Activated CD8-positive, alpha-beta memory T cell treated with anti-CD3 and anti-CD28 coated beads for 1 hour (primary cell): Measurements from ENCODE around the gene AP2B1.
"Not testable (repeated sequence)": the region's sequence is repeated elsewhere in the genome, so short reads cannot be mapped to it uniquely, and the experiment has no call there.

ENCODE experiments used
- DNase-seq, 2 donors: peaks; one replicate each; pipeline ENCODE4 v3.0.0-alpha.2; 2020; ENCODE audit warnings: low read depth in 1 of 2; ENCODE audit errors: extremely low read depth in 1 of 2

AP2B1 gene

DNA sequence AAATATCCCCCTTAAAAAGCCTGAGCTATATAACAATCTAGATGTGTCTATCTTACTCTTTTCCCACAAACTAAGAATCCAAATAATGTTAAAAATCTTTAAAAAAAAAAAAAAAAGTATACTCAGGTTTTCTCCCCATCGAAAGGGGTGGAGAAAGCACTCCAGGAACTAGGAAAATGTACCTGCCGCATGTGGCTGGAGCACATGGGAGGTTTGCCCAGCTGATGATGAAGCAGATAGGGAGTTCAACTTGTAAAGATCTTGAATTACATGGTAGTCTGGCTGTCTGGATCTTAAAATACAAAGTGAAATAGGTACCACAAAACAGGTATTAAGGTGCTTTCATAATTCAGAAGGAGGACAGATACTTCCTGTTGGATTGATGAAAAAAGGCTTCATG lies 17.7 kb upstream of the AP2B1 start:
- no peak for DNase-seq

GRCh38 chr17:35575759-35576158 lies 11.4 kb upstream of the AP2B1 start:
- no peak for DNase-seq

DNA sequence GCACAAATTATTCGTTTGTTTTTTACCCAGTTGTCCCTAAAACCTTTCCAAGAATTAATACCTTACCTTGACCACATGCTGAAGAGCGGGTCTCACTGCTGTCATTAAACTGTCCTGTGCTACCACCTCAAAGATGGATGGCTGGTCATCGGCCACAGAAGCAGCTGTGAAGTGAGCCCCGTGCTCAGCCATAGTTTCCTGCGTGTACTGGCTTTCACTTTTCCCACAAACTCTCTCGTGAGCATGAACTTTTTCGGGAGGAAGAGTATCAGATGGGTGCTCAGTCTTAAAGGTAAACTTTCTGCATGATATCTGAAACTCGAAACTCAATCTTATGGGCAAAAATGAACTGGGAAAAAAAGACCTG lies 9.3 kb upstream of the AP2B1 start:
- no peak for DNase-seq

DNA sequence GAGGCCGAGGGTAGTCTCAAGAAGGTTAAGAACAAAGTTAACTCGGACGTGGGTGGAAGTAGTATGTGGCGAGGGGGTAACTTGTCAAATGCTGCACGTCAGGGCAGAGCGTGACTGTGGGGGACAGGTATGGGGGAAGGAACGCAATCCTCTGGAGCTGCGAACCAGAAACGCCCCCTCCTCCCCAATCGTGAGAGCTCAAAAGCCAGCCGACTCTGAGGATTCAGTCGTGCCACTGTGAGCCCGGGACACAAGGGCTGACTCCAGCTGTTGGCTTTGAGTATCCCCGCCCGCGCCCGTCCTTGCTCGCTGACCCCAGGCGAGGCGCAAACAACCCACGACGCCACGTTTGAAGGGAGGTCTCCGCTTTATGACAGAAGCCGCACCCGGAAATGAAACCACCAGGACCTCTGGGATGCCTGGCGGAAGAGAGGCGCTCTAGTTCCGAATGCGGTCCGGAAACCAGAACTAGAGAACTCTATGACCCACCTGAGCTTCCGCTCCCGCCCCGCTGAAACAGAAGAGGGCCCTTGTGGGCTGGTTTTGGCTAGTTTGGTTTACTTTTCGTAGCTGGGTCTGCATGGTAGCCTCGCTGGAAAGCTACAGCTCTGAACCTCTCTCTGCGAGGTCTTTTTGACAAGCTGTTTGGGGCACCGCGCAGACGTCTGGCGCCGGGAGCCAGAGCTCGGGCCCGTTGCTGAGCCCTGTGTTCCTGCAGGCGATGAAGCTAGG lies 8.8 kb upstream of the AP2B1 start, which contains the start of gene PEX12:
Gene PEX12, minus strand, starts transcription at position 375 of the 732 bp plus-strand sequence. CDS start 550 bp downstream, outside the sequence.
- DNase-seq: peak; percentile 70 to 71

DNA sequence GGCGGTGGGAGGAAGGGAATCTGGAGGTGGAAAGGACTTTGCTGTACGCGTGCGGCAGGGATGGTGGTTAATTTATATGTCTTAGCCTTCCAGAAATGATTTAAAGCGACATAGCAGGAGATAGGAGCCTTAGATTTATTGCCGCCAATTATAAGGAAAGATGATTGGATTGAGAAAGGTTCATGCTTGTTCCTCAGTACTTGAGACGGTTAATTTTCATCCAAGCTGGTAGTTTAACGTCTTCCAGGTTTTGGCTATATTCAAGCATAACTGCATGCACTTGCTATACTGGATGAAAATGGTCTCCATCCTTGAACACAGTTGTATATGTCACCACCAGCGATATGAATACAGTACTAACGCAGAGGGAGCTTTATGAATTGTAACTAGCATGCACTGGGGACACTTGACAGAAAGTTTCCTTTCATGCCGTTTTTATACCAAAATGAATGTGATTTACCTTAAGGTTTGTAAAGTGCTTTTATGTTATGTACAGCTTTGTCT lies 8.1 kb upstream of the AP2B1 start:
- DNase-seq: no peak

DNA sequence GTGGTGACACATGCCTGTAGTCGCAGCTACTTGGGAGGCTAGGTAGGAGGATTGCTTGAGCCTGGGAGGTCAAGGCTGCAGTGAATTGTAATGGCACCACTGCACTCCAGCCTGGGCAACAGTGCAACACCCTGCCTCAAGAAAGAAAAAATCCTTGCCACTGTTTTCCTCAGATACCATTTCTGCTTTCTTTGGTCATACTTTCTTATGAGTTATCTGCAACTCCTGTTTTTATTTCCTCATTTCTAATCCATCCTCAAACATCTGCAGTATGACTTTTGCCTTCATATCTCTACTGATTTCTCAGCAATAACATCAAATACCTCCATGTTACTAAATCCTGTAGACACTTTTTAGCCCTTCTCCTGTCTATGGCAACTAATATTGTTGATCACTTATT lies 3.1 kb upstream of the AP2B1 start:
- no peak for DNase-seq

- no peak for DNase-seq
Observed at GRCh38 chr17:35586569-35587073, 501 bp upstream of the AP2B1 start.

GRCh38 chr17:35588196-35588920 lies 1.2 kb downstream of the AP2B1 start:
- DNase-seq: no peak

DNA sequence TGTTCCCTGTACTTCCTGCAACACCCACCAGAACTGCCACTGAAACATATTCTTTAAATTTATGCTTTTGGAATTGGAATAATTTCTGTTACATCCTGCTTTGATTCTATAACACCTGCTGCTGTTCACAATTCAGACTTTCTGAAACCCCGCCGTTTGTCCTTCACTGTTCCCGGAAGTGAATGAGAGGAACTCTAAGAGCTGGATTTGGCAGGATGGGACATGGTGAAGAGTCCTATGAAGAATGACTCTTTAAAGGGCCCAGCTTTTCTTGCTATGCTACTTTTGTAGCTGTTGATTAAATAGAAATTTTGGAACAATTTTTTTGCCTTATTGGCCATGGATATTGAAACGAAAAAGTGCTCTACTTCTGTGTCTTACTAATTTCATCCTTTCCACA lies 8.9 kb downstream of the AP2B1 start:
- DNase-seq: no peak

DNA sequence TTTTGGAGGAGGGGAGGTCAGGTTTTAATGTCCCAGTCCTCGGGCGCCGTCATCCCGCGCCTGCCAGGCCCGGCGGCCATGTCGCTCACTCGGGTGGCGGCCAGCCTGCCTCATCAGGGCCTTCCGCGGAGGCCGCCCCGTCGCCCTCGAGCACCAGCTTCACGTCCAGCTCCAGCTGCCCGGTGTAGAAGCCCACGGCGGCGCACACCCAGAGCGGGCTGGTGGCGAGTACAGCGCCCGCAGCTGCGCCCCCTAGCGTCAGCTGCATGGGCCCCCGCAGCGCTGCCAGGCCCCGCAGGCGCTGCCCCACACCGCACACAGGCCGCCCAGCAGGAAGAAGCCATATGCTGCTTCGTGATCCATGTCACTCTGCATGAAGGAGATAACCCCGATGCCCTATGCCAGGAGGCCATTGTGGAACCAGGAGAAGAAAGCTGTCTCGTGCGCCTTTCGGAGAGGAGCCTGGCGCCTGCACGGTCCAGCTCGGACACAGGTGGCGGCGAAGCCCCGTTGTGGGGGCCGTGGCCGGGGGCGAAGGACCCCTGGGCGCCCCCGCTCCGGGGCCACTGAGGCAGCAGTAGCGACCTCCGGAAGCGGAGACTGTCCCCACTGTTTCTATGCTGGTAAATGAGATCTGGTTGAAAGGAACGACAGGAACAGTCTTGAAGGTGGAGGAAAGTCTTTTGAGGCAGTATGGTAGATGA lies 9.6 kb downstream of the AP2B1 start:
- DNase-seq: no peak

- no peak for DNase-seq
Observed at GRCh38 chr17:35597604-35598003, 10.5 kb downstream of the AP2B1 start.

DNA sequence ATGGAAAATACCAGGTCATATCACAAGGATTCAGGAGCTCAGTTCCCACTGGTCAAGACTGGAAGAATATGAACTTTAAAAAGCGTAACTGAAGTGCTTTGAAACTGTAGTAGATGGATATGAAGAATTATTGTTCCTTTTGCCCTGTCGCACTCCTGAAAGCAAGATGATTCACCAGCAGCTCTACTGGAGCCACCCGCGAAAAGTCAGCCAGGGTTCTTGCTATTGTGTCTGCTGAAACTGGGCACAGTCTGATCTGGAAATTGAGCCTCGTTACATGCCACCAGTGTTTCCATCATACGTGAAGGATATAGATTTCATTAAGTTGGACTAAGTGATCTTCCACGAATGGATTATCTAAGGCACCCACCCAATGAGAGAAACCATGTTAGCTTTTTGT lies 16.6 kb downstream of the AP2B1 start:
- no peak for DNase-seq

DNA sequence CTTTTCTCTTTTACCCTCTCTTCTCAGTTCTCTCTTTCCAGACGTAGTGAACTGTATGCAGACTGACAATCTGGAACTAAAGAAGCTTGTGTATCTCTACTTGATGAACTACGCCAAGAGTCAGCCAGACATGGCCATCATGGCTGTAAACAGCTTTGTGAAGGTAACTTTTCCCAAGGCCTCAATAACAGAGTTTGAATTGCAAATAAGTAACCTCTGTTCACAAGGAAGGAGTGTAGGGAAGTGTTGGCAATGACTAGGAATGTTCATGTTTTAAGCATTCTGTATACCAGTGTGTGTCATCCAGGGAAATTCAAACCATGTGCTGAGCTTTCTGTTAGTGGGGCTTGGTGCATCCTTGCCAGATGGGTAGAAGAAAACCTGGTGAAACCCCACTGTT lies 18.6 kb downstream of the AP2B1 start:
- no peak for DNase-seq

GRCh38 chr17:35607239-35607847 lies 20.2 kb downstream of the AP2B1 start:
- DNase-seq: no peak

DNA sequence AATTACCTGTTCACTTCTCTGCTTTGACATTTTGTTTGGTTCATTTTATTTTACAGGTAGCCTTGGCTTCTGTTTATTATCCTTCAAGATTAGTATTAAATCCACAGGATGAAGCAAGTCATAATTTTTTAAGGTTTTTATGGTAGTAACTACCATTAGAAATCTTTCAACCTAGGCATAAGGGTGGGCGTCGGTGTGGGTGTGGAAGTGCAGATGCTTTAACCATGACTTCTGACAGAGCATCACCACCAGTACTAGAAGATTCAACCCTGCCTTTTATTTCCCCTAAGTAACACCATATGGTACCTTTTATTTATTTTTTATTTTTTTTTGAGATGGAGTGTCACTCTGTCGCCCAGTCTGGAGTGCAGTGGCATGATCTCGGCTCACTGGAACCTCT lies 22.7 kb downstream of the AP2B1 start:
- DNase-seq: no peak

DNA sequence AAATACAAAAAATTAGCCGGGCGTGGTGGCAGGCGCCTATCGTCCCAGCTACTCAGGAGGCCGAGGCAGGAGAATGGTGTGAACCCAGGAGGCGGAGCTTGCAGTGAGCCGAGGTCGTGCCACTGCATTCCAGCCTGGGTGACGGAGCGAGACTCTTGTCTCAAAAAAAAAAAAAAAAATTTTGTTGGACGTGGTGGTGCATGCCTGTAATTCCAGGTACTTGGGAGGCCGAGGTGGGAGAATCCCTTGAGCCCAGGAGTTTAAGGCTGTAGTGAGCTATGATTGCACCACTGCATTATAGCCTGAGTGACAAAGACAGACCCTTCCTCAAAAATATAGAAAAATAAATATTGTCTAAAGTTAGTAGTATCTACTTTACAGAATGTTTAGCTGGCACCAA lies 23.6 kb downstream of the AP2B1 start:
- not testable (repeated sequence) for DNase-seq

DNA sequence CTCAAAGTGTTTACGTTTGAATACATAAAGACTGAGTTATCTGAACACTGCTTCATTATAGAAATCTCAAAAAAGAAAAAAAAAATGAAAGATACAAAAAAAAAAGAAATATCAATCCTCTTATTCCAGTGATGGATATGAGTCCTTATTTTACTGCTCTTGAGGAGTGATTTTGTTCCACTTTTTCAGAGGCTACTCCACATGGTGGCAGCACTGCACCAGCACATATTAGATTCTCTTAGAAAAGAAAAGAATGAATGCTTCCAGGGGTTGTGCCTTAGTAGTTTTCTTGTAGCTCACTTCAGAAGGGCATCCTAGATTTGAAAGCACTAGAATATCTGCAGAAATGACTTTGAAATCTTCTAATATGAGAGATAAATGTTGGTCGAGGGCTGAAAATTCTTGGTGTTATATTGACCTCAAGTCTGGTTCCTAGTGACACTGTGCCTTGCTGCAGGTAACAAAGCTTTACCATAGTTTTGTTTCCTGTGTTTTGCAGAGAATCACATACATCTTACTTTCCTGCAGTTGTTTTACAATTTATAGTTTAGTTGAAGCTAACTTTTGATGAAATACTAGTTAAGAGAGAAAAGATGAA lies 25.9 kb downstream of the AP2B1 start:
- no peak for DNase-seq

GRCh38 chr17:35614810-35615209 lies 27.7 kb downstream of the AP2B1 start:
- DNase-seq: no peak

GRCh38 chr17:35616536-35616935 lies 29.4 kb downstream of the AP2B1 start:
- no peak for DNase-seq

DNA sequence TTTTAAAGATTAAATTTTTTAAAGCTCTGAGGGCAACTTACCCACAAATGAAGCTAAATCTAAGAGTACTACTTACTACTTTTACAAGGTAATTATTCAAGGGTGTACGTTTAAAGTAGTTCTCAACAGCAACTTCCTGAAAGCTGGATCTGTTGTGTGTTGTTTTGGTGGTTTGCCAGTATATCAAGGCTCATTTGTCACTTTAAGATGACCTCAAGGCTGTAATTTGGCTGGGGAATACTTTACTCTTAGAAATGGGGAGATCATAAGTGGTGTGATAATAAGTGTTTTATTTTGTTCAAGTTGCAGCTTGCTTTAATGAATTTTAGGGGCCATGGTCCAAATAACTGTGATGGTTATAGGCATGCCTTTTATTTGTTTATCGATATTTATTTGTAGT lies 30.4 kb downstream of the AP2B1 start:
- DNase-seq: no peak

DNA sequence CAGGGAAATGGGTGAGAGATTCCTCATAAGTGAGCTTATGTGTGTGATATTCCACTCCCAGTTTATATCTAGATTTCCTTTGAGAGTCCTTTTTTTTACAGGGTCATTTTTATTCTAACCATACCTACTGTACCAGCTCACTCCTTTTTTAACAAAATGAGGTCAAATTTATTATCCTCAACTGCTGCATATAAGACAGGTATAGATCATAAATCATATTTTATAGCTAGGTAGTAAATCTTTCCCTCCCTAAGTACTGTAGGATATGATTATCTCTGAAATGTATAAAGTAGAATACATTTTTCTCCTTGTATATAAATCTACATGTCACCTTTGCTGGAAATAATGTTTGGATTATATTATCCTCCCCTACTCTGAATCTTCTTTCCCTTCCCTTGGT lies 31.5 kb downstream of the AP2B1 start:
- no peak for DNase-seq
